HG02840 (cell line): Measurements from ENCODE around the gene NELL1.

Experiments used
- ATAC-seq: cut with Tn5 transposase; IDR thresholded peaks from one replicate; pipeline ENCODE4 v1.9.1; 2021; ENCODE audit warnings: mild to moderate bottlenecking, moderate library complexity, moderate number of reproducible peaks; ENCODE audit not compliant: unreplicated experiment, low FRiP score

The NELL1 gene

GRCh38 chr11:20661850-20662249 is 7.5 kb upstream of the NELL1 start:
- no peak for ATAC-seq

GRCh38 chr11:20668131-20668809 is 1.1 kb upstream of the NELL1 start:
- no peak for ATAC-seq

GRCh38 chr11:20669820-20670684 is 666 bp downstream of the NELL1 start:
- no peak for ATAC-seq

GRCh38 chr11:20670932-20671403 is 1.6 kb downstream of the NELL1 start:
- ATAC-seq: no peak

GRCh38 chr11:20671856-20672546 is 2.6 kb downstream of the NELL1 start:
- no peak for ATAC-seq

- ATAC-seq: no peak
Observed at GRCh38 chr11:20672575-20672974, 3.2 kb downstream of the NELL1 start.

GRCh38 chr11:20676658-20677057 is 7.3 kb downstream of the NELL1 start:
- ATAC-seq: no peak

GRCh38 chr11:20688761-20689160 is 19.4 kb downstream of the NELL1 start:
- no peak for ATAC-seq

GRCh38 chr11:20707876-20708275 is 38.5 kb downstream of the NELL1 start:
- ATAC-seq: no peak

- no peak for ATAC-seq
Observed at GRCh38 chr11:20712912-20713311, 43.5 kb downstream of the NELL1 start.

GRCh38 chr11:20715464-20715863 is 46.1 kb downstream of the NELL1 start:
- ATAC-seq: no peak

- ATAC-seq: no peak
Observed at GRCh38 chr11:20715931-20716330, 46.5 kb downstream of the NELL1 start.

- ATAC-seq: no peak
Observed at GRCh38 chr11:20719821-20720220, 50.4 kb downstream of the NELL1 start.

- no peak for ATAC-seq
Observed at GRCh38 chr11:20723366-20723765, 54.0 kb downstream of the NELL1 start.

GRCh38 chr11:20729597-20730105 is 60.3 kb downstream of the NELL1 start:
- ATAC-seq: no peak

GRCh38 chr11:20731676-20732215 is 62.4 kb downstream of the NELL1 start:
- no peak for ATAC-seq

GRCh38 chr11:20739107-20739506 is 69.7 kb downstream of the NELL1 start:
- no peak for ATAC-seq

GRCh38 chr11:20739577-20739976 is 70.2 kb downstream of the NELL1 start:
- no peak for ATAC-seq

- ATAC-seq: no peak
Observed at GRCh38 chr11:20754933-20755332, 85.5 kb downstream of the NELL1 start.

- ATAC-seq: no peak
Observed at GRCh38 chr11:20759541-20759940, 90.2 kb downstream of the NELL1 start.

- no peak for ATAC-seq
Observed at GRCh38 chr11:20760811-20761210, 91.4 kb downstream of the NELL1 start.
